Neural cell (in vitro differentiated cells): ENCODE data around the gene BUD31. TPM values are rescaled to one million over a fixed set of nuclear protein-coding genes. Genes with fewer than 3 reads are reported as not detected.

Experiments used
- H2AFZ ChIP-seq: fragments of 200-600, 300-800 bp; sonication (generic), shearing (Covaris generic); 2 replicates; pipeline ENCODE4 v1.6.0; 2014; ENCODE audit warnings: low read depth, mild to moderate bottlenecking, antibody characterized with exemption, low read length, moderate library complexity
- H3F3A ChIP-seq: fragments of 200-600 bp; shearing (Covaris generic); 2 replicates; pipeline ENCODE4 v1.6.1; 2016; ENCODE audit warnings: mild to moderate bottlenecking, moderate library complexity, mixed read lengths, antibody characterized with exemption, low read length; ENCODE audit not compliant: insufficient read depth, poor library complexity, severe bottlenecking
- H3K27ac ChIP-seq: fragments of 200-600, 300-800 bp; sonication (generic), shearing (Covaris generic); 2 replicates; pipeline ENCODE4 v1.5.1; 2014; ENCODE audit warnings: mild to moderate bottlenecking, low read length, moderate library complexity
- H3K27me3 ChIP-seq: fragments of 300-800, 200-600 bp; sonication (generic), shearing (Covaris generic); 2 replicates; pipeline ENCODE4 v1.6.0; 2014; ENCODE audit warnings: mild to moderate bottlenecking, low read depth, low read length, moderate library complexity; ENCODE audit not compliant: insufficient read depth
- H3K36me3 ChIP-seq: fragments of 300-800, 200-600 bp; sonication (generic), shearing (Covaris generic); 2 replicates; pipeline ENCODE4 v1.5.1; 2014; ENCODE audit warnings: mild to moderate bottlenecking, antibody characterized with exemption, low read length, moderate library complexity; ENCODE audit not compliant: insufficient read depth
- H3K4me2 ChIP-seq: fragments of 300-800, 200-600 bp; sonication (generic), shearing (Covaris generic); 2 replicates; pipeline ENCODE4 v1.6.0; 2014; ENCODE audit warnings: mild to moderate bottlenecking, low read length
- H3K4me3 ChIP-seq: fragments of 300-800, 200-600 bp; sonication (generic), shearing (Covaris generic); 2 replicates; pipeline ENCODE4 v1.5.1; 2014; ENCODE audit warnings: mild to moderate bottlenecking, low read length, moderate library complexity
- H3K79me2 ChIP-seq: fragments of 200-600 bp; shearing (Covaris generic); replicated peaks from 2 replicates; pipeline ENCODE4 v1.6.0; 2014; ENCODE audit warnings: mild to moderate bottlenecking, low read length, moderate library complexity; ENCODE audit not compliant: insufficient read depth
- H3K9ac ChIP-seq: fragments of 300-800, 200-600 bp; sonication (generic), shearing (Covaris generic); 2 replicates; pipeline ENCODE4 v1.6.1; 2016; ENCODE audit warnings: mild to moderate bottlenecking, low read length, mixed read lengths
- H3K9me2 ChIP-seq: fragments of 200-600 bp; shearing (Covaris generic); 2 replicates; pipeline ENCODE4 v1.6.1; 2016; ENCODE audit warnings: mild to moderate bottlenecking, low read length, mixed read lengths; ENCODE audit not compliant: insufficient read depth
- H3K9me3 ChIP-seq: fragments of 200-600, 300-800 bp; sonication (generic), shearing (Covaris generic); 2 replicates; pipeline ENCODE4 v1.6.1; 2016; ENCODE audit warnings: mild to moderate bottlenecking, mixed run types, low read length, moderate library complexity, mixed read lengths
- H4K20me1 ChIP-seq: fragments of 200-600 bp; shearing (Covaris generic); 2 replicates; pipeline ENCODE4 v1.6.1; 2016; ENCODE audit warnings: mild to moderate bottlenecking, mixed run types; ENCODE audit not compliant: insufficient read depth
- EP300 ChIP-seq: fragments of 450-650 bp; conservative IDR thresholded peaks from 2 replicates; pipeline ENCODE4 v1.6.1; 2014; ENCODE audit warnings: antibody characterized with exemption, mild to moderate bottlenecking, moderate library complexity; ENCODE audit not compliant: poor library complexity, severe bottlenecking
- EZH2 ChIP-seq: fragments of 200-600, 300-800 bp; shearing (Covaris generic), sonication (generic); IDR thresholded peaks from 2 replicates; pipeline ENCODE4 v1.6.1; 2014; ENCODE audit warnings: antibody characterized with exemption, low read length, borderline replicate concordance, mild to moderate bottlenecking; ENCODE audit not compliant: insufficient read depth, poor library complexity, severe bottlenecking
- MXI1 ChIP-seq: fragments of 450-650 bp; conservative IDR thresholded peaks from 2 replicates; pipeline ENCODE4 v1.6.1; 2014; ENCODE audit warnings: antibody characterized with exemption, mild to moderate bottlenecking; ENCODE audit not compliant: poor library complexity, severe bottlenecking
- POLR2AphosphoS5 ChIP-seq: IDR thresholded peaks from 2 replicates; pipeline ENCODE4 v1.6.1; 2012
- RAD21 ChIP-seq: fragments of 450-650 bp; conservative IDR thresholded peaks from 2 replicates; pipeline ENCODE4 v1.6.1; 2014; ENCODE audit warnings: antibody characterized with exemption, mild to moderate bottlenecking, moderate library complexity
- SMC3 ChIP-seq: fragments of 450-650 bp; conservative IDR thresholded peaks from 2 replicates; pipeline ENCODE4 v1.6.1; 2014; ENCODE audit warnings: antibody characterized with exemption, mild to moderate bottlenecking, moderate library complexity; ENCODE audit not compliant: poor library complexity
- TAF1 ChIP-seq: IDR thresholded peaks from 2 replicates; pipeline ENCODE4 v1.6.1; 2012; ENCODE audit warnings: low read depth
- polyA plus RNA-seq: library from polyadenylated mRNA; depleted of rRNA; stranded (reverse); fragments of >200 nt; gene quantifications from 2 replicates; pipeline ENCODE4 v1.2.3, GENCODE V29; 2014
- TF ChIP-seq, protein P1 (sequence below): fragments of 450-650 bp; IDR thresholded peaks from 2 replicates; pipeline ENCODE4 v1.5.1; 2014; ENCODE audit warnings: antibody characterized with exemption, mild to moderate bottlenecking, moderate library complexity; ENCODE audit not compliant: poor library complexity, severe bottlenecking
- TF ChIP-seq, protein P2 (sequence below): IDR thresholded peaks from 2 replicates; pipeline ENCODE4 v1.6.1; 2012; ENCODE audit warnings: borderline replicate concordance

The BUD31 gene
- polyA plus RNA-seq, 1 donor from 2014 or later: 251 TPM

DNA sequence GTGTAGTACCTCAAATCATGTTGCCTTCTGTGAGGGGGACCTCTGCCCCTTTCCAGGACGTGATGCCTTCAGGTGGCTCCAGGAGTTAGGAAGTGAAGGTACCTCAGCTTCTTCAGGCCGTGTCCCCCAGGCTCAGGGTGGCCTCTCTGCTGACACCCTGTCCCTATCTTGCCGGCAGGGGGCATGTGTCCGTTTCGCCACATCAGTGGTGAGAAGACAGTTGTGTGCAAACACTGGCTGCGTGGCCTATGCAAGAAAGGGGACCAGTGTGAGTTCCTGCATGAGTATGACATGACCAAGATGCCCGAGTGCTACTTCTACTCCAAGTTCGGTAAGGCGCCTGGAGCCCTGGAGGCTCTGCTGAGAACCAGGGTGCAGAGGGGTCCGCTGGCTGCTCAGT lies 39.2 kb downstream of the BUD31 start:
- Histone ChIP-seq H3K4me3 (no peak overlapping the region), H3K27me3 (no peaks in the 10 kb centered on the region), H3F3A (no peaks in the 10 kb centered on the region), H3K79me2 (peaks cover 3% of the 10 kb centered on the region), H3K4me2 (no peak overlapping the region), H2AFZ (no peak overlapping the region), H4K20me1 (no peaks in the 10 kb centered on the region), H3K27ac (no peak overlapping the region), H3K36me3 (no peaks in the 10 kb centered on the region), H3K9ac (no peak overlapping the region), H3K9me2 (no peaks in the 10 kb centered on the region), H3K9me3 (no peaks in the 10 kb centered on the region)
- TF ChIP-seq POLR2AphosphoS5 (no peak), TAF1 (no peak), EZH2 (no peak), SMC3 (no peak), MXI1 (no peak), EP300 (no peak), RAD21 (no peak)
- TF ChIP-seq, protein P1, sequence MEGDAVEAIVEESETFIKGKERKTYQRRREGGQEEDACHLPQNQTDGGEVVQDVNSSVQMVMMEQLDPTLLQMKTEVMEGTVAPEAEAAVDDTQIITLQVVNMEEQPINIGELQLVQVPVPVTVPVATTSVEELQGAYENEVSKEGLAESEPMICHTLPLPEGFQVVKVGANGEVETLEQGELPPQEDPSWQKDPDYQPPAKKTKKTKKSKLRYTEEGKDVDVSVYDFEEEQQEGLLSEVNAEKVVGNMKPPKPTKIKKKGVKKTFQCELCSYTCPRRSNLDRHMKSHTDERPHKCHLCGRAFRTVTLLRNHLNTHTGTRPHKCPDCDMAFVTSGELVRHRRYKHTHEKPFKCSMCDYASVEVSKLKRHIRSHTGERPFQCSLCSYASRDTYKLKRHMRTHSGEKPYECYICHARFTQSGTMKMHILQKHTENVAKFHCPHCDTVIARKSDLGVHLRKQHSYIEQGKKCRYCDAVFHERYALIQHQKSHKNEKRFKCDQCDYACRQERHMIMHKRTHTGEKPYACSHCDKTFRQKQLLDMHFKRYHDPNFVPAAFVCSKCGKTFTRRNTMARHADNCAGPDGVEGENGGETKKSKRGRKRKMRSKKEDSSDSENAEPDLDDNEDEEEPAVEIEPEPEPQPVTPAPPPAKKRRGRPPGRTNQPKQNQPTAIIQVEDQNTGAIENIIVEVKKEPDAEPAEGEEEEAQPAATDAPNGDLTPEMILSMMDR: no peak
- TF ChIP-seq, protein P2, sequence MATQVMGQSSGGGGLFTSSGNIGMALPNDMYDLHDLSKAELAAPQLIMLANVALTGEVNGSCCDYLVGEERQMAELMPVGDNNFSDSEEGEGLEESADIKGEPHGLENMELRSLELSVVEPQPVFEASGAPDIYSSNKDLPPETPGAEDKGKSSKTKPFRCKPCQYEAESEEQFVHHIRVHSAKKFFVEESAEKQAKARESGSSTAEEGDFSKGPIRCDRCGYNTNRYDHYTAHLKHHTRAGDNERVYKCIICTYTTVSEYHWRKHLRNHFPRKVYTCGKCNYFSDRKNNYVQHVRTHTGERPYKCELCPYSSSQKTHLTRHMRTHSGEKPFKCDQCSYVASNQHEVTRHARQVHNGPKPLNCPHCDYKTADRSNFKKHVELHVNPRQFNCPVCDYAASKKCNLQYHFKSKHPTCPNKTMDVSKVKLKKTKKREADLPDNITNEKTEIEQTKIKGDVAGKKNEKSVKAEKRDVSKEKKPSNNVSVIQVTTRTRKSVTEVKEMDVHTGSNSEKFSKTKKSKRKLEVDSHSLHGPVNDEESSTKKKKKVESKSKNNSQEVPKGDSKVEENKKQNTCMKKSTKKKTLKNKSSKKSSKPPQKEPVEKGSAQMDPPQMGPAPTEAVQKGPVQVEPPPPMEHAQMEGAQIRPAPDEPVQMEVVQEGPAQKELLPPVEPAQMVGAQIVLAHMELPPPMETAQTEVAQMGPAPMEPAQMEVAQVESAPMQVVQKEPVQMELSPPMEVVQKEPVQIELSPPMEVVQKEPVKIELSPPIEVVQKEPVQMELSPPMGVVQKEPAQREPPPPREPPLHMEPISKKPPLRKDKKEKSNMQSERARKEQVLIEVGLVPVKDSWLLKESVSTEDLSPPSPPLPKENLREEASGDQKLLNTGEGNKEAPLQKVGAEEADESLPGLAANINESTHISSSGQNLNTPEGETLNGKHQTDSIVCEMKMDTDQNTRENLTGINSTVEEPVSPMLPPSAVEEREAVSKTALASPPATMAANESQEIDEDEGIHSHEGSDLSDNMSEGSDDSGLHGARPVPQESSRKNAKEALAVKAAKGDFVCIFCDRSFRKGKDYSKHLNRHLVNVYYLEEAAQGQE: no peak

DNA sequence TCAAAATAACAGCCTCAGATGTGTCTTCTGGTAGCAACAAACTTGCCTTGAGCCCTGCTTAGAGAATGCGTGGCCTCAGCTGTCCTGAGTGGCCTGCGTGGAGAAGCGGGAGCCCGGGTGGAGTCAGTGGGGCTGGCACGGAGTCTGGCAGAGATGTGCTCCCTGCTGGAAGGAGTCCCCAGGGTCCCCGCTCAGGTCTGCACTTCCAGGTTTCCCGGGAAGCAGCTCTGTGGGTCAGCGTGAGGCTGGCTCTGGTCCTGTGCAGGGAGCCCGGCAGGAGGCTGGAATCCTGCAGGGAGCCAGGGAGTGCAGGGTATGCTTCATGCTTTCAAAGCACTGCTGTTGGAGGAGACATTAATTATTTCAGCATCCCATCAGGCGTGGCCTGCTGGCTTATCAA lies 40.1 kb downstream of the BUD31 start:
- Histone ChIP-seq H4K20me1 (no peaks in the 10 kb centered on the region), H3K9me2 (no peaks in the 10 kb centered on the region), H3K9ac (no peak overlapping the region), H2AFZ (no peak overlapping the region), H3K27me3 (no peaks in the 10 kb centered on the region), H3K4me2 (no peak overlapping the region), H3K27ac (no peak overlapping the region), H3K4me3 (no peak overlapping the region), H3K79me2 (no peaks in the 10 kb centered on the region), H3K9me3 (no peaks in the 10 kb centered on the region), H3F3A (no peaks in the 10 kb centered on the region), H3K36me3 (no peaks in the 10 kb centered on the region)
- no peak for TF ChIP-seq EP300
- no peak for TF ChIP-seq SMC3
- TF ChIP-seq TAF1: no peak
- no peak for TF ChIP-seq MXI1
- no peak for TF ChIP-seq POLR2AphosphoS5
- no peak for TF ChIP-seq RAD21
